SU-DHL-6 (cell line): ENCODE results near the gene ATG10.

Source experiments
- EZH2phosphoT487 ChIP-seq: fragments of 200-600 bp; sonication (generic), shearing (Covaris generic); conservative IDR thresholded peaks from 2 replicates; pipeline ENCODE4 v1.6.1; 2018; ENCODE audit warnings: mild to moderate bottlenecking, antibody characterized with exemption, low read length, moderate library complexity, mixed read lengths
- TF ChIP-seq, protein P1 (sequence below): fragments of 200-600 bp; sonication (generic); IDR thresholded peaks from one replicate; pipeline ENCODE4 v1.5.1; 2017; ENCODE audit warnings: antibody characterized with exemption, mild to moderate bottlenecking, low read length, moderate library complexity; ENCODE audit not compliant: insufficient read depth, poor library complexity, severe bottlenecking

DNA sequence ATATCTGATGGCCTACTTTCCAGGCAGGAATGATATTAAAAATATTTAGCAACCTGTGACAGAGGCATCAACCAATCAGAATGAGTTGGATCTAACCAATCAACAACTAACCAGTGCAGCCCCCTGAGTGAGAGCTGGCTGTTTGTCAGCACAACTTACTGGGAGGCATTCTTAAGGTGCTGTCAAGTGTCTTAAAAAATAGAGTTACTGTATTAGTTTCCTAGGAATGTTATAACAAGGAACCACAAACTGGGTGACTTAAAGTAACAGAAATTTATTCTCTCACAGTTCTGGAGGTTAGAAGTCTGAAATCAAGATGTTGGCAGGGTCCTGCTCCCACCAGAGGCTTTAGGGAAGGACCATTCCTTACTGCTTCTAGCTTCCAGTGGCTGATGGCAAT lies 85.2 kb downstream of the ATG10 start:
- TF ChIP-seq, protein P1, sequence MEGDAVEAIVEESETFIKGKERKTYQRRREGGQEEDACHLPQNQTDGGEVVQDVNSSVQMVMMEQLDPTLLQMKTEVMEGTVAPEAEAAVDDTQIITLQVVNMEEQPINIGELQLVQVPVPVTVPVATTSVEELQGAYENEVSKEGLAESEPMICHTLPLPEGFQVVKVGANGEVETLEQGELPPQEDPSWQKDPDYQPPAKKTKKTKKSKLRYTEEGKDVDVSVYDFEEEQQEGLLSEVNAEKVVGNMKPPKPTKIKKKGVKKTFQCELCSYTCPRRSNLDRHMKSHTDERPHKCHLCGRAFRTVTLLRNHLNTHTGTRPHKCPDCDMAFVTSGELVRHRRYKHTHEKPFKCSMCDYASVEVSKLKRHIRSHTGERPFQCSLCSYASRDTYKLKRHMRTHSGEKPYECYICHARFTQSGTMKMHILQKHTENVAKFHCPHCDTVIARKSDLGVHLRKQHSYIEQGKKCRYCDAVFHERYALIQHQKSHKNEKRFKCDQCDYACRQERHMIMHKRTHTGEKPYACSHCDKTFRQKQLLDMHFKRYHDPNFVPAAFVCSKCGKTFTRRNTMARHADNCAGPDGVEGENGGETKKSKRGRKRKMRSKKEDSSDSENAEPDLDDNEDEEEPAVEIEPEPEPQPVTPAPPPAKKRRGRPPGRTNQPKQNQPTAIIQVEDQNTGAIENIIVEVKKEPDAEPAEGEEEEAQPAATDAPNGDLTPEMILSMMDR = no peak
- TF ChIP-seq EZH2phosphoT487 = no peak
